Panc1 (cell line): ENCODE data around the gene EHBP1L1. TPM values are rescaled to one million over a fixed set of nuclear protein-coding genes. Genes with fewer than 3 reads are reported as not detected.

Experiments used
- ATAC-seq: fragments of 200-7000 bp; cut with Tn5 transposase; 2 replicates; pipeline ENCODE4 v1.9.1; 2020; ENCODE audit warnings: mild to moderate bottlenecking, moderate library complexity
- BruUV-seq: library from RNA; stranded (reverse); fragments of 400-500 nt; replicated peaks from 2 replicates; lab custom pipeline; 2021; lab: Mats Ljungman, UMichigan
- CTCF ChIA-PET: fragments of 300-600 bp; sonication (Branson Sonifier 250); formaldehyde crosslinking; loops from one replicate; lab custom pipeline; 2022; ENCODE audit warnings: antibody characterized with exemption; lab: Charles Lee
- POLR2A ChIA-PET: fragments of 300-600 bp; sonication (Branson Sonifier 250); formaldehyde crosslinking; loops from one replicate; lab custom pipeline; 2022; ENCODE audit warnings: antibody characterized with exemption; lab: Charles Lee
- DNase-seq: peaks from one replicate; pipeline ENCODE4 v3.0.0-alpha.2; 2010; ENCODE audit warnings: low read depth, low spot score
- H3K27ac ChIP-seq: 2 replicates; pipeline ENCODE4 v1.5.1; 2011; ENCODE audit warnings: mild to moderate bottlenecking, low read length, inconsistent platforms
- H3K27me3 ChIP-seq: fragments of 200-500 bp; sonication (Bioruptor generic); 2 replicates; pipeline ENCODE4 v1.6.0; 2014; ENCODE audit warnings: low read length, inconsistent platforms; ENCODE audit not compliant: control insufficient read depth, insufficient read depth
- H3K36me3 ChIP-seq: fragments of 200-500 bp; sonication (Bioruptor generic); 2 replicates; pipeline ENCODE4 v1.5.1; 2014; ENCODE audit warnings: inconsistent platforms, mild to moderate bottlenecking, low read length, moderate library complexity; ENCODE audit not compliant: control insufficient read depth, insufficient read depth
- H3K4me1 ChIP-seq: 2 replicates; pipeline ENCODE4 v1.5.1; 2011; ENCODE audit warnings: inconsistent platforms, mild to moderate bottlenecking, low read length, moderate library complexity; ENCODE audit not compliant: control insufficient read depth, insufficient read depth
- H3K4me3 ChIP-seq, 2 experiments: 2 replicates each; pipeline ENCODE4 v1.5.1; 2011 to 2012; ENCODE audit warnings: low read depth in 2 of 2, low read length in 2 of 2, mild to moderate bottlenecking in 2 of 2, inconsistent platforms in 1 of 2, moderate library complexity in 1 of 2
- H3K9me3 ChIP-seq: fragments of 200-500 bp; sonication (Bioruptor generic); 2 replicates; pipeline ENCODE4 v1.5.1; 2014; ENCODE audit warnings: low read depth, mild to moderate bottlenecking, inconsistent platforms, low read length, moderate library complexity; ENCODE audit not compliant: control insufficient read depth, insufficient read depth
- CTCF ChIP-seq: fragments of 450-650 bp; IDR thresholded peaks from 2 replicates; pipeline ENCODE4 v1.5.1; 2017; ENCODE audit warnings: mild to moderate bottlenecking
- POLR2AphosphoS5 ChIP-seq: IDR thresholded peaks from 2 replicates; pipeline ENCODE4 v1.6.1; 2012; ENCODE audit warnings: mild to moderate bottlenecking, low read depth, low read length, moderate library complexity
- SIN3A ChIP-seq: IDR thresholded peaks from 2 replicates; pipeline ENCODE4 v1.6.1; 2012; ENCODE audit warnings: low read depth, mild to moderate bottlenecking, low read length, moderate library complexity, borderline replicate concordance; ENCODE audit not compliant: insufficient read depth
- TCF7L2 ChIP-seq: IDR thresholded peaks from 2 replicates; pipeline ENCODE4 v1.6.1; 2011; ENCODE audit warnings: mild to moderate bottlenecking, low read depth, low read length, inconsistent platforms
- in situ Hi-C: cut with HindIII; loops from 2 replicates; pipeline ENCODE4 v1.10.0; 2016; ENCODE audit warnings: low sequenced_read_pairs, low pct_unique_long_range_greater_than_20kb
- intact Hi-C: fragments of 100-400 bp; cut with micrococcal nuclease; formaldehyde crosslinking; loops from one replicate; pipeline ENCODE4 v1.10.0; 2022; ENCODE audit not compliant: unreplicated experiment
- total RNA-seq: library from RNA; stranded (reverse); gene quantifications from one replicate; pipeline ENCODE4 v1.2.1, GENCODE V29; 2021; ENCODE audit not compliant: unreplicated experiment
- TF ChIP-seq, protein P1 (sequence below), 2 experiments: IDR thresholded peaks; 2 replicates each; pipeline ENCODE4 v1.6.1; 2011 to 2012; ENCODE audit warnings: low read depth in 2 of 2, control low read depth in 1 of 2, low read length in 1 of 2, mild to moderate bottlenecking in 1 of 2, moderate library complexity in 1 of 2; ENCODE audit not compliant: insufficient read depth in 1 of 2

EHBP1L1 gene
- total RNA-seq, 1 experiment from 2014 or later = 108 TPM

DNA sequence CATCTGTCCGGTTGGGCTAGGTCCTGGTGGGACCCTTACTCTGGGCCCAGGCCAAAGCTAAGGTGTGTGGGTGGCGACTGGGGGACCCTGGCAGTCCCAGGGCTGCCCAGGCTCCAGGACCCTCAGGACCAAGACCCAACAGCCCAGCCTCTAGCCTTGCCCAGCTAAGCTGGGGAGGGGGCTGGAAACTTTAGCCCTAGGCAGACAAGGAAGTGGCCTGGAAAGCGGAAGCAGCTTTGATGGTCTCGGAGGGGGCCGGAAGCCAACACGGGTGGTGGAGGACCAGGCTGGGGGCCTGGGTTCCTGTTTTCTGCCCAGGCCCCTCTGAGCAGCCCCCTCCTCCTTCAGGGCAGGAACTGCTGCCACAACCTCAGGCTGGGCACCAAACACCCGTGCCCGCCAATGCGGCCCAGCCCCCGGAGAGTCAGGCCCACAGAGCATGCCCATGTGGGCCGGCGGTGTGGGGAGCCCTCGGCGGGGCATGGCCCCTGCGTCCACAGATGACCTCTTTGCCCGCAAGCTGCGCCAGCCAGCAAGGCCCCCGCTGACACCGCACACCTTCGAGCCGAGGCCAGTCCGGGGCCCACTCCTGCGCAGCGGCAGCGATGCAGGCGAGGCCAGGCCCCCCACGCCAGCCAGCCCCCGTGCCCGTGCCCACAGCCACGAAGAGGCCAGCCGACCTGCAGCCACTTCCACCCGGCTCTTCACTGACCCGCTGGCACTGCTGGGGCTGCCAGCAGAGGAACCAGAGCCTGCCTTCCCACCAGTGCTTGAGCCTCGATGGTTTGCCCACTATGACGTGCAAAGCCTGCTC is 64.8 kb downstream of the EHBP1L1 start:
- Histone ChIP-seq H3K36me3 (peaks cover 2% of the 10 kb centered on the region; the same call in 1 of the 2 replicates), H3K9me3 (no peaks in the 10 kb centered on the region), H3K27me3 (no peaks in the 10 kb centered on the region), H3K27ac (no peak overlapping the region), H3K4me3 (no peak overlapping the region), H3K4me1 (peaks cover 24% of the 10 kb centered on the region)
- in situ Hi-C loops = no loop called here
- BruUV-seq = no TSS peak
- intact Hi-C loops = no loop called here
- DNase-seq = no peak
- TF ChIP-seq CTCF (no peak), SIN3A (no peak), POLR2AphosphoS5 (no peak), TCF7L2 (no peak)
- TF ChIP-seq, protein P1, sequence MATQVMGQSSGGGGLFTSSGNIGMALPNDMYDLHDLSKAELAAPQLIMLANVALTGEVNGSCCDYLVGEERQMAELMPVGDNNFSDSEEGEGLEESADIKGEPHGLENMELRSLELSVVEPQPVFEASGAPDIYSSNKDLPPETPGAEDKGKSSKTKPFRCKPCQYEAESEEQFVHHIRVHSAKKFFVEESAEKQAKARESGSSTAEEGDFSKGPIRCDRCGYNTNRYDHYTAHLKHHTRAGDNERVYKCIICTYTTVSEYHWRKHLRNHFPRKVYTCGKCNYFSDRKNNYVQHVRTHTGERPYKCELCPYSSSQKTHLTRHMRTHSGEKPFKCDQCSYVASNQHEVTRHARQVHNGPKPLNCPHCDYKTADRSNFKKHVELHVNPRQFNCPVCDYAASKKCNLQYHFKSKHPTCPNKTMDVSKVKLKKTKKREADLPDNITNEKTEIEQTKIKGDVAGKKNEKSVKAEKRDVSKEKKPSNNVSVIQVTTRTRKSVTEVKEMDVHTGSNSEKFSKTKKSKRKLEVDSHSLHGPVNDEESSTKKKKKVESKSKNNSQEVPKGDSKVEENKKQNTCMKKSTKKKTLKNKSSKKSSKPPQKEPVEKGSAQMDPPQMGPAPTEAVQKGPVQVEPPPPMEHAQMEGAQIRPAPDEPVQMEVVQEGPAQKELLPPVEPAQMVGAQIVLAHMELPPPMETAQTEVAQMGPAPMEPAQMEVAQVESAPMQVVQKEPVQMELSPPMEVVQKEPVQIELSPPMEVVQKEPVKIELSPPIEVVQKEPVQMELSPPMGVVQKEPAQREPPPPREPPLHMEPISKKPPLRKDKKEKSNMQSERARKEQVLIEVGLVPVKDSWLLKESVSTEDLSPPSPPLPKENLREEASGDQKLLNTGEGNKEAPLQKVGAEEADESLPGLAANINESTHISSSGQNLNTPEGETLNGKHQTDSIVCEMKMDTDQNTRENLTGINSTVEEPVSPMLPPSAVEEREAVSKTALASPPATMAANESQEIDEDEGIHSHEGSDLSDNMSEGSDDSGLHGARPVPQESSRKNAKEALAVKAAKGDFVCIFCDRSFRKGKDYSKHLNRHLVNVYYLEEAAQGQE (IDR thresholded peaks at IDR 0.05; ENCODE audit: insufficient read depth in 1 of 2, low read depth in 2 of 2, low read length in 1 of 2) = no peak
- POLR2A ChIA-PET = no interaction called here
- no peak for ATAC-seq
- CTCF ChIA-PET = no interaction called here

- TF ChIP-seq, protein P1 (IDR thresholded peaks at IDR 0.05; ENCODE audit: insufficient read depth in 1 of 2, low read depth in 2 of 2, low read length in 1 of 2) = no peak
- TF ChIP-seq POLR2AphosphoS5 = no peak
- no peak for TF ChIP-seq SIN3A
- TF ChIP-seq TCF7L2 = no peak
- no peak for TF ChIP-seq CTCF
- intact Hi-C loops (no loop called here), in situ Hi-C loops (no loop called here)
- Histone ChIP-seq H3K36me3 (peaks cover 2% of the 10 kb centered on the region; the same call in 1 of the 2 replicates), H3K4me3 (no peak overlapping the region), H3K27me3 (no peaks in the 10 kb centered on the region), H3K27ac (no peak overlapping the region), H3K4me1 (peaks cover 24% of the 10 kb centered on the region), H3K9me3 (no peaks in the 10 kb centered on the region)
- no TSS peak for BruUV-seq
- ChIA-PET CTCF (no interaction called here), POLR2A (no interaction called here)
- no peak for DNase-seq
- no peak for ATAC-seq
These were observed 65.6 kb downstream of the EHBP1L1 start for GRCh38 chr11:65641297-65642013.
